SU-DHL-6 (cell line): ENCODE results near the gene FOXP4.

Source experiments
- CTCF ChIP-seq: fragments of 200-600 bp; sonication (generic); IDR thresholded peaks from one replicate; pipeline ENCODE4 v1.5.1; 2017; ENCODE audit warnings: antibody characterized with exemption, mild to moderate bottlenecking, low read length, moderate library complexity; ENCODE audit not compliant: insufficient read depth, poor library complexity, severe bottlenecking
- EZH2phosphoT487 ChIP-seq: fragments of 200-600 bp; sonication (generic), shearing (Covaris generic); conservative IDR thresholded peaks from 2 replicates; pipeline ENCODE4 v1.6.1; 2018; ENCODE audit warnings: mild to moderate bottlenecking, antibody characterized with exemption, low read length, moderate library complexity, mixed read lengths

- TF ChIP-seq CTCF (no peak), EZH2phosphoT487 (no peak)
These were observed 22.6 kb downstream of the FOXP4 start for GRCh38 chr6:41568585-41569384.
